ENCODE data around the gene ZNF627.
"Not testable (repeated sequence)": the region's sequence is repeated elsewhere in the genome, so short reads cannot be mapped to it uniquely, and the experiment has no call there.

ZNF627 gene

DNA sequence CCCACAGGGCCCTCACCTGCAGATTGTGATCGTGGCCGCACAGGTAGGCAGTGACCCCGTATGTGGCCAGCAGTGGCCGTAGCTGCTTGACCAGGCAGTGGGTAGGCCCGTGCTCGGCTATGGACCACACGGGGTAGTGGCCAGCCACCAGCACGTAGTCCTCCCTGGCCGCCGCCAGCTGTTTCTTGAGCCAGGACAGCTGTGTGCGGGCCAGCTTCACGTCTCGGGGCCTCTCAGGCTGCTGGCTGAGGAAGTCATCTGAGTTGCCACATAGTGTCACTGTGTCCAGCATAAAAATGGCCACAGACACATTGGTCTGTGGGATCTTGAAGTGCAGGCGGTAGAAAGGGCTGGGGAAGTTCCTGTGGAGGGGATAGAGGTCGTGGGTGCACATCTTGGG, 21.1 kb upstream of the ZNF627 start:
- no peak for DNase-seq

GRCh38 chr19:11577451-11578257, 19.6 kb upstream of the ZNF627 start, which contains the start of gene ACP5:
ACP5 (minus strand) TSS chr19:11577645; CDS start chr19:11577317, 328 bp downstream.
- DNase-seq, result no peak

- peak in 1 of 4 experiments; percentile 26 for DNase-seq
These were observed 18.8 kb upstream of the ZNF627 start for GRCh38 chr19:11578258-11579142.

DNA sequence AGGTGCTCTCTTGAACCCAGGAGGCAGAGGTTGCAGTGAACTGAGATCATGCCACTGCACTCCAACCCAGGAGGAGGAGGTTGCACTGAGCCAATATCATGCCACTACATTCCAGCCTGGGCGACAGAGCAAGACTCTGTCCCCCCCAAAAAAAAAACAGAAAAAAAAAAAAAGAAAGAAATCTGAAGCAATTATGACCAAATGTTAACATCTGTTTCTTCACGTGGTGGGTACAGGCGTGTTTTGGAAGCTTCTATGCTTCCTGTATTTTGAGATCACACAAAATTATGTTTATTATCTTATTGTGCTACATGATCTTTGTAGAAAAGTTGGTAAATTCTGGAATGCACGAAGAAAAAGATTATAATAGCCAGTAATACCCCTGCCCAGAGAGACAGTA, 17.2 kb upstream of the ZNF627 start:
- no peak for DNase-seq

DNA sequence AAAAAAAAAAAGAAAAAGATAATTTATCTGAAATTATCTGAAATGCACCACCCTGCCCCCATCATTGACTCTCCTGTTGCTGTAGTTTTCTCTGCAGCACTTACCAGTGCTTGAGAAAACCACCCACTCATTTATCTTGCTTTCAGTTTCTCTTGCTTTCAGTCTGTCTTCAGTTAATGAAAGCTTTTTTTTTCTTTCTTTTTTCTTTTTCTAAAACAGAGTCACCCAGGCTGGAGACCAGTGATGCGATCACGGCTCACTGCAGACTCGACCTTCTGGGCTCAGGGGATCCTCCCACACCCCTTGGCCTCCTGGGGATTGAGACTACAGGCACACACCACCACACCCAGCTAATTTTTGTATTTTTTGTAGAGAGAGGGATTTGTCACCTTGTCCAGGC, 15.5 kb upstream of the ZNF627 start:
- DNase-seq, result peak in 1 of 4 experiments; percentile 13

DNA sequence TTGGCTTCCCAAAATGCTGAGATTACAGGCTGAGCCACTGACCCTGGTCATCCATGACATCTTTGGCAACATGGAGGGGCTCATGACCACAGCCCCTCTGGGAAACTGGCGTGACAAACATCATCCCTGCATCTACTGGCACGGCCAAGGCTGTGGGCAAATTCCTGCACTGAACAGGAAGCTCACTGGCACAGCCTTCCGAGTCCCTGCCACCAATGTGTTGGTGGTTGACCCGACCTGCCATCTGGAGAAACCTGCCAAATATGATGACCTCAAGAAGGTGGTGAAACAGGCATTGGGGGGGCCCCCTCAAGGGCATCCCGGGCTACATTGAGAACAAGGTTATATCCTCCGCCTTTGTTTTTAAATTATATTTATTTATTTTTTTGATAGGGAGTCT, 11.0 kb upstream of the ZNF627 start:
- no peak for DNase-seq

DNA sequence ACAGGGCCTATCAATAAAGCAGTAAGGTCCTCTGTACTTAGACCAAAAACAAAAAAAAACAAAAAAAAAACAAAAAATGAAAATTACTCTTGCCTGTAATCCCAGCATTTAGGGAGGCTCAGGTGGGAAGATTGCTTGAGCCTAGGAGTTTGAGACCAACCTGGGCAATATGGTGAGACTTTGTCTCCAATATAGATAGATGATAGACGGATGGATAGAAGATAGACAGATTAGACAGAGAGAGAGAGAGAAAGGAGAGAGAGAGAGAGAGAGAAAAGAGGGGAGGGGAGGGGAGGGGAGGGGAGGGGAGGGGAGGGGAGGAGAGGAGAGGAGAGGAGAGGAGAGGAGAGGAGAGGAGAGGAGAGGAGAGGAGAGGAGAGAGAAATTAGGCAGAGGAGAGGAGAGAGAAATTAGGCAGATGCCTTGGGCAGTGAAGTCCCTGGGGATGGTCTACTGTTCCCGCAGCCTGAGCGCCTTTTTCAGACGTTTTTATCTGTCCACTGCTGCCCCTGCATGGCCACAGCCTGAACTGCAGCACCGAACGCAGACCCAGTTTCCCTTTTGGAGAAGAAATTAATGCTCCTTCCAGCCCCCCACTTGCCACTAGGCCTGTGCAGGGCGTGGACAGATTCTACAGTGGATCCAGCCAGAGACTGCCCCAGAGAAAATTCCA, 9.8 kb upstream of the ZNF627 start:
- DNase-seq, result peak; percentile 25 to 70 (median 58)

DNA sequence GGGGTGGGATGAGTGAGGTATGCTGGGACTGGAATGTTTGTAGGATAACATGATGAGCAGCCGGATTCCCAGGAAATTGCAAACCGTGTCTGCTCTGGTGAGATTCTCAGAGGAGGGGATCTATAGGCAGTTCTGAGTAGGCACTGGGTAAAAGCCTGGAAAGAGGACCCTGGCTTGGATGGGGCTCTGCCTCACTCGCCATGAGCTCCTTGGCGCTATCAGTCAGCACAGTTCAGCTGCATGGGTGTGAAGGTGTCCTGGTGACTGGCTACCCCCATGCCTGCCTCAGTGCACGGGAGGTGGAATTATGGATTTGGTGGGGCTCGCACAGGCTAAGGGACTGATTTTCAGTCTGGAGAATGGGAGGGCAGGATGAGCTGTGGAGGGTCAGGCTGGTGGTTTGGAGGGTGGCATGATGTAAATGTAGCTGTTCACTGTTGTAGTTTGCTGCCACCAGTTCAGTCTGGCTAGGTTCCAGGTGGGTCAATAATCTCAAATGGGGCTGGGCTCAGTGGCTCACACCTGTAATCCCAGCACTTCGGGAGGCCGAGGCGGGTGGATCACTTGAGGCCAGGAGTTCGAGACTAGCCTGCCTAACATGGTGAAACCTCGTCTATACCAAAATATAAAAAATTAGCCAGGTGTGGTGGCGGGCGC, 9.2 kb upstream of the ZNF627 start:
- no peak for DNase-seq

DNA sequence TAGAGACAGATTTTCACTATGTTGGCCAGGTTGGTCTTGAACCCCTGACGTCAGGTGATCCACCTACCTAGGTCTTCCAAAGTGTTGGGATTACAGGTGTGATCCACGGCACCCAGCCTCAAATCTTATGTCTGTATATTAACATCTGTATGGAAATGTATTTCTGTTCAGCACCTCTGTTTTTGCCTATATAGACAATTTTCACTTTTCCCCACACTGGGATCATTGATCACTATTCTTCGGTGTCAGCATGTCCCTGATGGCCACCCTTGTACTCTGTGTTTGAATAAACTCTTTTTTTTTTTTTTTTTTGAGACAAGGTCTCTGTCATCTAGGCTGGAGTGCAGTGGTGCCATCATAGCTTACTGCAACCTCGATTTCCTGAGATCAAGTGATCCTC, 3.2 kb upstream of the ZNF627 start:
- no peak for DNase-seq

GRCh38 chr19:11596156-11596555, 1.1 kb upstream of the ZNF627 start:
- DNase-seq, result no peak

GRCh38 chr19:11598103-11598483, 810 bp downstream of the ZNF627 start:
- DNase-seq, result no peak

DNA sequence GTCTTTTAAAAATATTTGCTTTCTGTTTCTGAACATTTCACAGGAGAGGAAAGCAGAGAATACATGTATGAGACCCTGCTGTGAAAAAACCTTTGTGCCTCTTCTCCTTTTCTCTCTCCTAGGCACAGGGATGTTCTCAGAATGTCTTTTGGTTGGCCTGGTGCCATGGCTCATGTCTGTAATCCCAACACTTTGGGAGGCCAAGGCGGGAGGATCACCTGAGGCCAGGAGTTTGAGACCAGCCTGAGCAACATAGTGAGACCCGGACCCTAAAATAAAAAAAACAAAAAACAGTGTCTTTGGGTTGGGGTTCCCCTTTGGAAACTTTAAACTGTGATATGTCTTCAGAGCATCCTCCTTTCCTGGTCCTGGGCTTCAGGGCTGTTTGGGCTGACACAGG, 1.5 kb downstream of the ZNF627 start:
- no peak for DNase-seq

DNA sequence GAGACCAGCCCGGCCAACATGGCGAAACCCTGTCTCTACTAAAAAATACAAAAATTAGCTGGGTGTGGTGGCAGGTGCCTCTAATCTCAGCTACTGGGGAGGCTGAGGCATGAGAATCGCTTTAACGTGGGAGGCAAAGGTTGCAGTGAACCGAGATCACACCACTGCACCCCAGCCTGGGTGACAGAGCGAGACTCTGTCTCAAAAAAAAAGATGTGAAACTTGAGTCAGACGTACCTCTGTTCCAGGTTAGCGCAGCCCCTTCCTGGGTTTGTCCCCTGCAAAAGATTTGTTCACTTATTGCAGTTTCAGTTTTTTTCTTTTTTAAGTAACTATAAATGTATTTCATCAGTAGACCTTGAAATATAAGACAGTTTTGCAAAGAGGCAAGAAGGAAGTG, 2.4 kb downstream of the ZNF627 start:
- DNase-seq, result not testable (repeated sequence)

- DNase-seq, result no peak
These were observed 9.2 kb downstream of the ZNF627 start for GRCh38 chr19:11606484-11606883.

DNA sequence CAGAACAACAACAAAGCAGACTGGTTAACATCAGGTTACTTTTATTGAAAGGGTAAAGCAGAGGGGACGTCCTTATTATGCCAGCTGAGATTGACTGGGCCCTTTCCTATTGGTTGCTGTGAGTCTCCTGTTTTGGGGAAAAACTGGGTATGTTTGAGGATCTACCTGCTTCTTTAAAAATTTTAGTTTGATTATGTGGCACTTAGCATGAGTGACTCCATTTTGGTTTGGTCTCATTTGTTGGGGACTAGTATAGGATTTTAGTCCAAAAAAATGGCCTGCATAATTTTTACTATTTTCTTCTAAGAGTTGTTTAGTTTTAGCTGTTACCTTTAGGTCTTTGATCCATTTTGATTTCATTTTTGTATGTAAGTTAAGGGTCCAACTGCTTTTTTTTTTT, 14.4 kb downstream of the ZNF627 start:
- DNase-seq, result no peak

GRCh38 chr19:11612816-11613511, 15.7 kb downstream of the ZNF627 start:
- no peak for DNase-seq

GRCh38 chr19:11617180-11618062, 20.1 kb downstream of the ZNF627 start:
- no peak for DNase-seq

DNA sequence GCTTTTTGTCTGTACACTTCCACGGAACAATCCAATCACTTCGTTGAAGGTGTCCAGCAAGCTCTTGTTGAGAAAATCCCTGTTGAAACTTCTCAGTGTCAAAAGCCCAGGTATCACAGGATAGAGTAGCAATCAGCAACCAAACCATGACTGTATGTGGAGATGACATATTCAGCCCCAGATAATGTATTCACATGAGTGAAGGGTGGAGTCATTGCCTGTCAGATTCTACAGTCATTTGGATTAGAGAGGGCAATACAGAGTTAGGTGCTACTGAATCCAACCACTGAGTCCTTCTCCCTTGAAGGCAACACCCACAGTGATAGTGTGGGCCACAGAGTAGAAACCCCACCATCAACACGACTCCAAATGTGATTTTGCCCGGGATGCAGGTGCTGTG, 23.3 kb downstream of the ZNF627 start:
- DNase-seq, result no peak

DNA sequence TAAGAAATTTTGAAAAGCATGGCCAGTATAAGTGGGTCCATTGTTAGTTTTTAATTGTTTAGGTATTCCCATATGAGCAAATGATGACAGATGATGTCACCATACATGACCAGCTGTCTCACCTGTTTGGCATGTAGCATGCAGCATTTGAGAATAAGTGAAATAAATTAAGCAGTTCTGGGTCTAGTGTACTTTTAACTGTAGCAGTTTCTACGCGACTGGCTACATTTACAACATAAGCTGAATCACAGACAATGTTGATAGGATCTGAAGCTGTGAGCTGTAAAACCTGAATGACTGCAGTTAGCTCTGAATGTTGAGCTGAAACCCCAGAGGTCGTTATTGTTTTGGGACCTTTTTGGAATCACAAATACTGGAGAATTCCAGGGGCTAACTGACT, 25.1 kb downstream of the ZNF627 start:
- not testable (repeated sequence) for DNase-seq

GRCh38 chr19:11624069-11624463, 26.8 kb downstream of the ZNF627 start:
- no peak for DNase-seq

GRCh38 chr19:11626252-11626651, 29.0 kb downstream of the ZNF627 start:
- DNase-seq, result no peak

Data from activated CD4-positive, CD25-positive, alpha-beta regulatory T cell (primary cell).